Mesothelial cell of epicardium (in vitro differentiated cells): ENCODE results near the gene SDSL. TPM values are rescaled to one million over a fixed set of nuclear protein-coding genes. Genes with fewer than 3 reads are reported as not detected.

ENCODE experiments used
- DNase-seq, 2 experiments: peaks; one replicate each; pipeline ENCODE4 v3.0.0; 2021; ENCODE audit warnings: low spot score in 2 of 2; ENCODE audit not compliant: unreplicated experiment in 2 of 2
- H3K27ac Mint-ChIP-seq: 2 replicates; pipeline ENCODE4 v1.8.0; 2021; ENCODE audit warnings: mixed read lengths
- H3K27me3 Mint-ChIP-seq: 2 replicates; pipeline ENCODE4 v1.8.0; 2021; ENCODE audit warnings: low read depth, mixed read lengths
- H3K36me3 Mint-ChIP-seq: 2 replicates; pipeline ENCODE4 v1.8.0; 2021; ENCODE audit warnings: mixed read lengths
- H3K4me1 Mint-ChIP-seq: 2 replicates; pipeline ENCODE4 v1.8.0; 2021; ENCODE audit warnings: mixed read lengths
- H3K4me3 Mint-ChIP-seq: 2 replicates; pipeline ENCODE4 v1.8.0; 2021; ENCODE audit warnings: mild to moderate bottlenecking, moderate library complexity, mixed read lengths
- H3K9me3 Mint-ChIP-seq: 2 replicates; pipeline ENCODE4 v1.8.0; 2021; ENCODE audit warnings: mixed read lengths
- CTCF ChIP-seq: fragments of 200-600 bp; sonication (generic); IDR thresholded peaks from one replicate; pipeline ENCODE4 v1.5.0; 2021; ENCODE audit warnings: antibody characterized with exemption; ENCODE audit not compliant: unreplicated experiment
- total RNA-seq: library from RNA; stranded (reverse); gene quantifications from 3 replicates; pipeline ENCODE4 v1.2.1, GENCODE V29; 2021

Gene SDSL
- total RNA-seq, 1 donor from 2014 or later, result 11.6 TPM

- no peak overlapping the region for H3K4me3 Mint-ChIP-seq
- no peak for DNase-seq
- H3K4me1 Mint-ChIP-seq, result peaks cover 2% of the 10 kb centered on the region
- no peaks in the 10 kb centered on the region for H3K9me3 Mint-ChIP-seq
- H3K36me3 Mint-ChIP-seq, result no peaks in the 10 kb centered on the region
- peaks cover 3% of the 10 kb centered on the region for H3K27me3 Mint-ChIP-seq
- no peak overlapping the region for H3K27ac Mint-ChIP-seq
- TF ChIP-seq CTCF, result no peak
These were observed 13.4 kb upstream of the SDSL start for GRCh38 chr12:113408756-113409298.

GRCh38 chr12:113409462-113410124, 12.6 kb upstream of the SDSL start:
- Mint-ChIP-seq H3K9me3 (no peaks in the 10 kb centered on the region), H3K27ac (no peak overlapping the region), H3K4me3 (no peak overlapping the region)

GRCh38 chr12:113413488-113413939, 8.7 kb upstream of the SDSL start:
- peaks cover 4% of the 10 kb centered on the region for H3K27me3 Mint-ChIP-seq
- H3K9me3 Mint-ChIP-seq, result no peaks in the 10 kb centered on the region
- no peak for TF ChIP-seq CTCF
- H3K4me1 Mint-ChIP-seq, result no peaks in the 10 kb centered on the region
- DNase-seq, result no peak
- H3K27ac Mint-ChIP-seq, result no peak overlapping the region
- H3K36me3 Mint-ChIP-seq, result no peaks in the 10 kb centered on the region
- no peak overlapping the region for H3K4me3 Mint-ChIP-seq

More at GRCh38 chr12:113409462-113410124, 12.6 kb upstream of the SDSL start:
- Mint-ChIP-seq H3K36me3 (no peaks in the 10 kb centered on the region), H3K4me1 (no peaks in the 10 kb centered on the region), H3K27me3 (peaks cover 3% of the 10 kb centered on the region)
- no peak for TF ChIP-seq CTCF
- no peak for DNase-seq

GRCh38 chr12:113414519-113415038, 7.6 kb upstream of the SDSL start:
- no peak for TF ChIP-seq CTCF
- DNase-seq, result no peak

GRCh38 chr12:113416091-113416754, 6.0 kb upstream of the SDSL start:
- no peaks in the 10 kb centered on the region for H3K4me1 Mint-ChIP-seq
- H3K9me3 Mint-ChIP-seq, result no peaks in the 10 kb centered on the region
- no peak overlapping the region for H3K27ac Mint-ChIP-seq
- no peak for DNase-seq
- H3K4me3 Mint-ChIP-seq, result no peak overlapping the region
- peaks cover 4% of the 10 kb centered on the region for H3K27me3 Mint-ChIP-seq
- TF ChIP-seq CTCF, result no peak
- no peaks in the 10 kb centered on the region for H3K36me3 Mint-ChIP-seq

More at GRCh38 chr12:113414519-113415038, 7.6 kb upstream of the SDSL start:
- no peaks in the 10 kb centered on the region for H3K9me3 Mint-ChIP-seq
- no peaks in the 10 kb centered on the region for H3K36me3 Mint-ChIP-seq
- H3K27me3 Mint-ChIP-seq, result peaks cover 4% of the 10 kb centered on the region
- no peaks in the 10 kb centered on the region for H3K4me1 Mint-ChIP-seq
- H3K4me3 Mint-ChIP-seq, result no peak overlapping the region
- H3K27ac Mint-ChIP-seq, result no peak overlapping the region
